ENCODE results near the gene PBRM1. TPM values are rescaled to one million over a fixed set of nuclear protein-coding genes. Genes with fewer than 3 reads are reported as not detected.

PBRM1 gene
- total and polyA plus RNA-seq, 2 of the 13 experiments (the other 11 are each of a cell fraction or from before 2014, with no cell fraction given), result 10.9 to 33.2 TPM

DNA sequence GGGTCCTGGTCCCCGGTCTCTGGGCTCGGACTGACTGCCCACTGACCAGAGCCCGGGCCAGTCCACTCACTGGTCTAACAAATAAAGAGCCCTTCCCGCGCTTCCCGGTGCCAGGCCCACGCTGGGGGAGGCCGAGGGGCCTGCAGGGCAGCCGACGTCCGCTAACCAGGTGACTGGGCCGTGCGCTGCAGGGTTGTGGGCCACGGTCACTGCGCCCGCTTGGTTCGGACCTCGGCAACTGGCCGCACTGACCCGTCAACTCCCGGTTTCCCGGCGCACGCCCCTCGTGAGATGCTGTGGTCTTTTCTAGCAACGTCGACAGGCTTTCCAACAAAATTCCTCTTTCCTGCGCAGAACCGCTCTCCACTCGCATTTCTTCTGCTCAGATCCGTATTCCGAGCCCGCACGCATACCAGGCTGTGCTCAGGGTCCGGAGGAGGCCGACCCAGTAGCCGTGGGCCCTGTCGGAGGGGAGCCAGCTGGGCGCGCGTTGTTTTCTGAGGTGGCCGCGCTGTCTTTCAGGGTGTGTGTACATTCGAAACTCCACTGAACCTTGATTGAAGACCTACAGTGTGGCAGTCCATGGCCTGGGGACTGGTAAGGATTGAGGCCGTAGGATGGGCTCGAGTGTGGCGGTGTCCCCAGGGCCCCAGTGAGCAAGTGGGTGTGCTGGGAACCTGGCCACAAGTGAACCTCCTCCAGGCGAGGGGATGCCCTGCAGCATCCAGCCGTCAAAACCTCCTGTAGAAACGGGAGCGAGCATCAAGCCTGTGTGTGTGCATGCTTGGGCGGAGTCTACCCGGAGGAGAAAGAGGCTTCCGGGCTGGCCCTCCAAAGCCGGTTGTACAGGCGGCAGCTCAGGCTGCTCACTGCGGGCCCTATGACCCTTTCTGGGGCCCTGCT is 151.2 kb downstream of the PBRM1 start (continued):
- TF ChIP-seq, protein P1, sequence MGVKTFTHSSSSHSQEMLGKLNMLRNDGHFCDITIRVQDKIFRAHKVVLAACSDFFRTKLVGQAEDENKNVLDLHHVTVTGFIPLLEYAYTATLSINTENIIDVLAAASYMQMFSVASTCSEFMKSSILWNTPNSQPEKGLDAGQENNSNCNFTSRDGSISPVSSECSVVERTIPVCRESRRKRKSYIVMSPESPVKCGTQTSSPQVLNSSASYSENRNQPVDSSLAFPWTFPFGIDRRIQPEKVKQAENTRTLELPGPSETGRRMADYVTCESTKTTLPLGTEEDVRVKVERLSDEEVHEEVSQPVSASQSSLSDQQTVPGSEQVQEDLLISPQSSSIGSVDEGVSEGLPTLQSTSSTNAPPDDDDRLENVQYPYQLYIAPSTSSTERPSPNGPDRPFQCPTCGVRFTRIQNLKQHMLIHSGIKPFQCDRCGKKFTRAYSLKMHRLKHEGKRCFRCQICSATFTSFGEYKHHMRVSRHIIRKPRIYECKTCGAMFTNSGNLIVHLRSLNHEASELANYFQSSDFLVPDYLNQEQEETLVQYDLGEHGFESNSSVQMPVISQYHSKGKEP (CRISPR knock-in tag; IDR thresholded peaks at IDR 0.05), result no peak
- 0 out of 2 replicates have a peak, but pooled peaks have one; percentile 66 for TF ChIP-seq ZNF33A (CRISPR knock-in tag; IDR thresholded peaks at IDR 0.05; ENCODE audit: borderline replicate concordance)
- no peak for TF ChIP-seq GTF3A (CRISPR knock-in tag; conservative IDR thresholded peaks at IDR 0.05)
- TF ChIP-seq ZNF629 (CRISPR knock-in tag; conservative IDR thresholded peaks at IDR 0.05), result peak; percentile 25; the same call in 1 of the 2 replicates
- no peak for TF ChIP-seq U2AF2 (IDR thresholded peaks at IDR 0.05; ENCODE audit: low read depth, low read length)
- TF ChIP-seq, protein P2, sequence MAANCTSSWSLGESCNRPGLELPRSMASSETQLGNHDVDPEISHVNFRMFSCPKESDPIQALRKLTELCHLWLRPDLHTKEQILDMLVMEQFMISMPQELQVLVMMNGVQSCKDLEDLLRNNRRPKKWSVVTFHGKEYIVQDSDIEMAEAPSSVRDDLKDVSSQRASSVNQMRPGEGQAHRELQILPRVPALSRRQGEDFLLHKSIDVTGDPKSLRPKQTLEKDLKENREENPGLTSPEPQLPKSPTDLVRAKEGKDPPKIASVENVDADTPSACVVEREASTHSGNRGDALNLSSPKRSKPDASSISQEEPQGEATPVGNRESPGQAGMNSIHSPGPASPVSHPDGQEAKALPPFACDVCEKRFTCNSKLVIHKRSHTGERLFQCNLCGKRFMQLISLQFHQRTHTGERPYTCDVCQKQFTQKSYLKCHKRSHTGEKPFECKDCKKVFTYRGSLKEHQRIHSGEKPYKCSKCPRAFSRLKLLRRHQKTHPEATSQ (CRISPR knock-in tag; IDR thresholded peaks at IDR 0.05; ENCODE audit: borderline replicate concordance), result no peak
- TF ChIP-seq, protein P3, sequence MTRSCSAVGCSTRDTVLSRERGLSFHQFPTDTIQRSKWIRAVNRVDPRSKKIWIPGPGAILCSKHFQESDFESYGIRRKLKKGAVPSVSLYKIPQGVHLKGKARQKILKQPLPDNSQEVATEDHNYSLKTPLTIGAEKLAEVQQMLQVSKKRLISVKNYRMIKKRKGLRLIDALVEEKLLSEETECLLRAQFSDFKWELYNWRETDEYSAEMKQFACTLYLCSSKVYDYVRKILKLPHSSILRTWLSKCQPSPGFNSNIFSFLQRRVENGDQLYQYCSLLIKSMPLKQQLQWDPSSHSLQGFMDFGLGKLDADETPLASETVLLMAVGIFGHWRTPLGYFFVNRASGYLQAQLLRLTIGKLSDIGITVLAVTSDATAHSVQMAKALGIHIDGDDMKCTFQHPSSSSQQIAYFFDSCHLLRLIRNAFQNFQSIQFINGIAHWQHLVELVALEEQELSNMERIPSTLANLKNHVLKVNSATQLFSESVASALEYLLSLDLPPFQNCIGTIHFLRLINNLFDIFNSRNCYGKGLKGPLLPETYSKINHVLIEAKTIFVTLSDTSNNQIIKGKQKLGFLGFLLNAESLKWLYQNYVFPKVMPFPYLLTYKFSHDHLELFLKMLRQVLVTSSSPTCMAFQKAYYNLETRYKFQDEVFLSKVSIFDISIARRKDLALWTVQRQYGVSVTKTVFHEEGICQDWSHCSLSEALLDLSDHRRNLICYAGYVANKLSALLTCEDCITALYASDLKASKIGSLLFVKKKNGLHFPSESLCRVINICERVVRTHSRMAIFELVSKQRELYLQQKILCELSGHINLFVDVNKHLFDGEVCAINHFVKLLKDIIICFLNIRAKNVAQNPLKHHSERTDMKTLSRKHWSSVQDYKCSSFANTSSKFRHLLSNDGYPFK (CRISPR knock-in tag; IDR thresholded peaks at IDR 0.05; ENCODE audit: borderline replicate concordance), result peak; percentile 62; the same call in 1 of the 2 replicates
- TF ChIP-seq SOX6 (IDR thresholded peaks at IDR 0.05), result no peak
- TF ChIP-seq SOX6 (CRISPR knock-in tag; IDR thresholded peaks at IDR 0.05), result no peak; the same call in 1 of the 2 replicates
- no peak for TF ChIP-seq ARID2 (CRISPR knock-in tag; IDR thresholded peaks at IDR 0.05; ENCODE audit: borderline replicate concordance)
- peak; percentile 83 for TF ChIP-seq ZBTB42 (CRISPR knock-in tag; IDR thresholded peaks at IDR 0.05)
- TF ChIP-seq CEBPG (CRISPR knock-in tag; IDR thresholded peaks at IDR 0.05), result no peak
- TF ChIP-seq, protein P4, sequence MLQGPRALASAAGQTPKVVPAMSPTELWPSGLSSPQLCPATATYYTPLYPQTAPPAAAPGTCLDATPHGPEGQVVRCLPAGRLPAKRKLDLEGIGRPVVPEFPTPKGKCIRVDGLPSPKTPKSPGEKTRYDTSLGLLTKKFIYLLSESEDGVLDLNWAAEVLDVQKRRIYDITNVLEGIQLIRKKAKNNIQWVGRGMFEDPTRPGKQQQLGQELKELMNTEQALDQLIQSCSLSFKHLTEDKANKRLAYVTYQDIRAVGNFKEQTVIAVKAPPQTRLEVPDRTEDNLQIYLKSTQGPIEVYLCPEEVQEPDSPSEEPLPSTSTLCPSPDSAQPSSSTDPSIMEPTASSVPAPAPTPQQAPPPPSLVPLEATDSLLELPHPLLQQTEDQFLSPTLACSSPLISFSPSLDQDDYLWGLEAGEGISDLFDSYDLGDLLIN (CRISPR knock-in tag; IDR thresholded peaks at IDR 0.05; ENCODE audit: borderline replicate concordance), result no peak
- TF ChIP-seq, protein P5, sequence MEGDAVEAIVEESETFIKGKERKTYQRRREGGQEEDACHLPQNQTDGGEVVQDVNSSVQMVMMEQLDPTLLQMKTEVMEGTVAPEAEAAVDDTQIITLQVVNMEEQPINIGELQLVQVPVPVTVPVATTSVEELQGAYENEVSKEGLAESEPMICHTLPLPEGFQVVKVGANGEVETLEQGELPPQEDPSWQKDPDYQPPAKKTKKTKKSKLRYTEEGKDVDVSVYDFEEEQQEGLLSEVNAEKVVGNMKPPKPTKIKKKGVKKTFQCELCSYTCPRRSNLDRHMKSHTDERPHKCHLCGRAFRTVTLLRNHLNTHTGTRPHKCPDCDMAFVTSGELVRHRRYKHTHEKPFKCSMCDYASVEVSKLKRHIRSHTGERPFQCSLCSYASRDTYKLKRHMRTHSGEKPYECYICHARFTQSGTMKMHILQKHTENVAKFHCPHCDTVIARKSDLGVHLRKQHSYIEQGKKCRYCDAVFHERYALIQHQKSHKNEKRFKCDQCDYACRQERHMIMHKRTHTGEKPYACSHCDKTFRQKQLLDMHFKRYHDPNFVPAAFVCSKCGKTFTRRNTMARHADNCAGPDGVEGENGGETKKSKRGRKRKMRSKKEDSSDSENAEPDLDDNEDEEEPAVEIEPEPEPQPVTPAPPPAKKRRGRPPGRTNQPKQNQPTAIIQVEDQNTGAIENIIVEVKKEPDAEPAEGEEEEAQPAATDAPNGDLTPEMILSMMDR (CRISPR knock-in tag; IDR thresholded peaks at IDR 0.05), result no peak
- TF ChIP-seq FOXO1 (CRISPR knock-in tag; IDR thresholded peaks at IDR 0.05), result no peak; the same call in 1 of the 2 replicates
- TF ChIP-seq ZNF510 (CRISPR knock-in tag; IDR thresholded peaks at IDR 0.05; ENCODE audit: low read depth), result 0 out of 2 replicates have a peak, but pooled peaks have one; percentile 40
- no peak for TF ChIP-seq PAF1 (CRISPR knock-in tag; IDR thresholded peaks at IDR 0.05)
- TF ChIP-seq, protein P6, sequence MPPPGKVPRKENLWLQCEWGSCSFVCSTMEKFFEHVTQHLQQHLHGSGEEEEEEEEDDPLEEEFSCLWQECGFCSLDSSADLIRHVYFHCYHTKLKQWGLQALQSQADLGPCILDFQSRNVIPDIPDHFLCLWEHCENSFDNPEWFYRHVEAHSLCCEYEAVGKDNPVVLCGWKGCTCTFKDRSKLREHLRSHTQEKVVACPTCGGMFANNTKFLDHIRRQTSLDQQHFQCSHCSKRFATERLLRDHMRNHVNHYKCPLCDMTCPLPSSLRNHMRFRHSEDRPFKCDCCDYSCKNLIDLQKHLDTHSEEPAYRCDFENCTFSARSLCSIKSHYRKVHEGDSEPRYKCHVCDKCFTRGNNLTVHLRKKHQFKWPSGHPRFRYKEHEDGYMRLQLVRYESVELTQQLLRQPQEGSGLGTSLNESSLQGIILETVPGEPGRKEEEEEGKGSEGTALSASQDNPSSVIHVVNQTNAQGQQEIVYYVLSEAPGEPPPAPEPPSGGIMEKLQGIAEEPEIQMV (CRISPR knock-in tag; IDR thresholded peaks at IDR 0.05; ENCODE audit: low read depth), result no peak; the same call in 1 of the 2 replicates
